ENCODE results near the gene PELO. TPM values are rescaled to one million over a fixed set of nuclear protein-coding genes. Genes with fewer than 3 reads are reported as not detected.

The PELO gene
- total and polyA plus RNA-seq, 9 of the 15 experiments (the other 6 are each of a cell fraction or from before 2014, with no cell fraction given): 5.8 to 14.6 (median 9.6) TPM

- DNase-seq (ENCODE audit: extremely low read depth in 1 of 4, low spot score in 3 of 4) (no peak), FAIRE-seq (no peak), ATAC-seq (no peak)
- H3K27ac ChIP-seq (ENCODE audit: extremely low read depth, low read depth, low read length): no peak overlapping the region
- H3K4me3 ChIP-seq: no peak overlapping the region
- intact Hi-C loops (cut with micrococcal nuclease): no loop called here
- H3K27me3 ChIP-seq (ENCODE audit: control insufficient read depth in 2 of 2, insufficient read depth in 2 of 2, low read length in 2 of 2): no peaks in the 10 kb centered on the region
- no peaks in the 10 kb centered on the region for H3K36me3 ChIP-seq (ENCODE audit: control insufficient read depth, insufficient read depth, low read length)
- H2AFZ ChIP-seq (ENCODE audit: low read depth, low read length): no peak overlapping the region
- no peak overlapping the region for H3K9ac ChIP-seq (ENCODE audit: insufficient read depth in 1 of 2, low read depth in 2 of 2, low read length in 2 of 2)
- CTCF ChIA-PET (ENCODE audit: low intra/inter-chr PET ratio): no interaction called here
- H3K79me2 ChIP-seq (ENCODE audit: control insufficient read depth, insufficient read depth, low read length): no peaks in the 10 kb centered on the region
- in situ Hi-C loops (cut with MboI): no loop called here
- POLR2A ChIA-PET: interaction anchor here (1.0 to 1.1 kb wide), 2 partner anchors 10 kb away, joined by 3 read pairs; no protein-coding TSS in a partner anchor
- H3K4me1 ChIP-seq (replicated peaks in 1 of 2; ENCODE audit: control insufficient read depth in 2 of 2, insufficient read depth in 2 of 2, low read length in 2 of 2): no peaks in the 10 kb centered on the region
- no peaks in the 10 kb centered on the region for H4K20me1 ChIP-seq (replicated peaks; ENCODE audit: control insufficient read depth, insufficient read depth, low read length)
- no peaks in the 10 kb centered on the region for H3K9me3 ChIP-seq (replicated peaks; ENCODE audit: control insufficient read depth, insufficient read depth, low read depth, low read length)
- no peaks in the 10 kb centered on the region for H3K9me1 ChIP-seq (ENCODE audit: control insufficient read depth, insufficient read depth, low read length)
- 3% methylated on average over 3 of the region's 4 CpGs for WGBS (ENCODE audit: insufficient coverage, low coverage, missing lambda C conversion rate)
- H3K4me2 ChIP-seq (ENCODE audit: insufficient read depth, low read length): no peak overlapping the region
- no TSS peak for BruUV-seq (replicated peaks)
- TF ChIP-seq HMGXB4 (CRISPR knock-in tag; IDR thresholded peaks at IDR 0.05) (no peak), CREB3 (tag; conservative IDR thresholded peaks at IDR 0.05; ENCODE audit: low read depth) (no peak), ZNF77 (CRISPR knock-in tag; IDR thresholded peaks at IDR 0.05) (no peak), EP400 (IDR thresholded peaks at IDR 0.05) (no peak), HMG20A (CRISPR knock-in tag; conservative IDR thresholded peaks at IDR 0.05) (no peak), HDGF (IDR thresholded peaks at IDR 0.05) (no peak), ZNF140 (CRISPR knock-in tag; IDR thresholded peaks at IDR 0.05) (no peak), CREBBP (IDR thresholded peaks at IDR 0.05; ENCODE audit: low read depth, low read length) (no peak), ZNF589 (CRISPR knock-in tag; IDR thresholded peaks at IDR 0.05; ENCODE audit: low read depth) (no peak), RFX1 (IDR thresholded peaks at IDR 0.05) (no peak), HNRNPLL (IDR thresholded peaks at IDR 0.05; ENCODE audit: low read depth, low read length, poor library complexity, severe bottlenecking) (no peak), HIVEP1 (CRISPR knock-in tag; IDR thresholded peaks at IDR 0.05) (no peak), FOXK1 (CRISPR knock-in tag; IDR thresholded peaks at IDR 0.05; ENCODE audit: borderline replicate concordance) (no peak), TEAD2 (tag; IDR thresholded peaks at IDR 0.05) (no peak), SUPT5H (IDR thresholded peaks at IDR 0.05) (no peak)
- TF ChIP-seq, protein P1, sequence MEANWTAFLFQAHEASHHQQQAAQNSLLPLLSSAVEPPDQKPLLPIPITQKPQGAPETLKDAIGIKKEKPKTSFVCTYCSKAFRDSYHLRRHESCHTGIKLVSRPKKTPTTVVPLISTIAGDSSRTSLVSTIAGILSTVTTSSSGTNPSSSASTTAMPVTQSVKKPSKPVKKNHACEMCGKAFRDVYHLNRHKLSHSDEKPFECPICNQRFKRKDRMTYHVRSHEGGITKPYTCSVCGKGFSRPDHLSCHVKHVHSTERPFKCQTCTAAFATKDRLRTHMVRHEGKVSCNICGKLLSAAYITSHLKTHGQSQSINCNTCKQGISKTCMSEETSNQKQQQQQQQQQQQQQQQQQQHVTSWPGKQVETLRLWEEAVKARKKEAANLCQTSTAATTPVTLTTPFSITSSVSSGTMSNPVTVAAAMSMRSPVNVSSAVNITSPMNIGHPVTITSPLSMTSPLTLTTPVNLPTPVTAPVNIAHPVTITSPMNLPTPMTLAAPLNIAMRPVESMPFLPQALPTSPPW (CRISPR knock-in tag; IDR thresholded peaks at IDR 0.05): no peak
- TF ChIP-seq, protein P2, sequence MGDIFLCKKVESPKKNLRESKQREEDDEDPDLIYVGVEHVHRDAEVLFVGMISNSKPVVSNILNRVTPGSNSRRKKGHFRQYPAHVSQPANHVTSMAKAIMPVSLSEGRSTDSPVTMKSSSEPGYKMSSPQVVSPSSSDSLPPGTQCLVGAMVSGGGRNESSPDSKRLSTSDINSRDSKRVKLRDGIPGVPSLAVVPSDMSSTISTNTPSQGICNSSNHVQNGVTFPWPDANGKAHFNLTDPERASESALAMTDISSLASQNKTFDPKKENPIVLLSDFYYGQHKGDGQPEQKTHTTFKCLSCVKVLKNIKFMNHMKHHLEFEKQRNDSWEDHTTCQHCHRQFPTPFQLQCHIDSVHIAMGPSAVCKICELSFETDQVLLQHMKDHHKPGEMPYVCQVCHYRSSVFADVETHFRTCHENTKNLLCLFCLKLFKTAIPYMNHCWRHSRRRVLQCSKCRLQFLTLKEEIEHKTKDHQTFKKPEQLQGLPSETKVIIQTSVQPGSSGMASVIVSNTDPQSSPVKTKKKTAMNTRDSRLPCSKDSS (IDR thresholded peaks at IDR 0.05; ENCODE audit: low read depth, partially characterized antibody): no peak
Observed at GRCh38 chr5:52814352-52815148, 26.8 kb downstream of the PELO start.
